ENCODE data around the gene RGP1.

RGP1 gene

DNA sequence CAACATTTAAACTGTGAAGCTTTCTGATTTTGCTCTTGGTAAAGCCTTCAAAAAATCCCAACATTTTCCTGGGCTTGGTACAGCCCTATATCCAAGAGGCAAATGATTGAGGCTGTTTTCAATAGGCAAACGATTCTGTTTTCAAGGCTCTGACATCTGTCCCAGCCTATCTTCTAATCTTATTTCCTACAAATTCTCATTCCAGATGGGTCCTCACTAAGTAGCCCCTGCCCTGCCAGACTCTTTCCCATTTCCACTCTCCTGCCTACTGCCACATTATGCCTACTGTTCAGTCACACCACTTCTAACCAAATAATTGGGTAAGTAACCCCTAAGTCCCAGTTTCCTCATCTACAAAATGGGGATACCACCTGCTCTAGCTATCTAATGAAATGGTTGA, 3.5 kb upstream of the RGP1 start:
- no peak for DNase-seq

DNA sequence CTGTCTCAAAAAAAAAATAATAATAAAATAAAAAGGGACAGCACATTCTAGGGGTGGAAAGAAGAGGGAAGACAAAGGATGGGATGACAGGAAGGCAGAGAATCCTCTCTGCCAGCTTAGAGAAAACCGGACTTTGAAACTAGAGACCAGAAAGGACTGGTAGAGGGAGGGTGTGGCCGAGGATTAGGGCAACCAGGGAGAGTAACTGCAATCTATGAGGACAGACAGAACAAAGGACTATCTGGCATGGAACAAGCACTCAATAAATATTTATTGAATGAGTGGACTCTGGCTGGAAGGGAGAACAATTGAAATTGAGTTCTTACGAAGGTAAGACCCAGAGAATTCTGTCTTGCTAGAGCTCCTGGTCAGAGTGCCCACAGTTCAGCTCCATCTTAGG, 2.5 kb upstream of the RGP1 start:
- DNase-seq: no peak

DNA sequence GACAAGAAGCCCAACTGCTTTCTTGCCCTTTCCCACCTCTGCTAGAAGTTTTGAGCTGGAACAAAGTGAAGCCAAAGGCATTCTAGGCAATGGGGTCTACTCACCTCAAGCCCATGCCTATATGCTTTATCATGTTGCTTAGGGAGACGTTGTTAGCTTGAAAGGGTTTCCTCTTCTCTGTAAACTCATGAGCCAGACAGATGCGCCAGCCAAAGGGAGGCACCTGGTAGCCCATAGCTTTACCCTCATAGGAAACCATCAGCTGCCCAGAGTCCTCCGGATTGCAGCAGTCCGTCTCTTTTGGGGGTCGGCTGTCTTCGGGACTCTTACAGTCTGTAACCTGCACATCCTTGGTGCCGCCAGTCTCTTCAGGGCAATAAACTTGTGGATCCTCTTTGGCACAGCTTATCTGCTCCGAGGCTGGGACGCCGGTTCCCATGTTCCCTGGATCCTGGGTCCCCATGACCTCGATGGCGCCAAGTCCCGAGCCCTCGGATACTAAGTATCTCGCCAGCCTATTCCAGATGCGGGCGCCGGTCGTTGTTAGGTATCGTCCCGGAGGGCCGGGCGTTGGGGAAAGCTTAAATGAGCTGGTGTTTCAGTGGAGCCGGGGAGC, 737 bp upstream of the RGP1 start:
- no peak for DNase-seq

DNA sequence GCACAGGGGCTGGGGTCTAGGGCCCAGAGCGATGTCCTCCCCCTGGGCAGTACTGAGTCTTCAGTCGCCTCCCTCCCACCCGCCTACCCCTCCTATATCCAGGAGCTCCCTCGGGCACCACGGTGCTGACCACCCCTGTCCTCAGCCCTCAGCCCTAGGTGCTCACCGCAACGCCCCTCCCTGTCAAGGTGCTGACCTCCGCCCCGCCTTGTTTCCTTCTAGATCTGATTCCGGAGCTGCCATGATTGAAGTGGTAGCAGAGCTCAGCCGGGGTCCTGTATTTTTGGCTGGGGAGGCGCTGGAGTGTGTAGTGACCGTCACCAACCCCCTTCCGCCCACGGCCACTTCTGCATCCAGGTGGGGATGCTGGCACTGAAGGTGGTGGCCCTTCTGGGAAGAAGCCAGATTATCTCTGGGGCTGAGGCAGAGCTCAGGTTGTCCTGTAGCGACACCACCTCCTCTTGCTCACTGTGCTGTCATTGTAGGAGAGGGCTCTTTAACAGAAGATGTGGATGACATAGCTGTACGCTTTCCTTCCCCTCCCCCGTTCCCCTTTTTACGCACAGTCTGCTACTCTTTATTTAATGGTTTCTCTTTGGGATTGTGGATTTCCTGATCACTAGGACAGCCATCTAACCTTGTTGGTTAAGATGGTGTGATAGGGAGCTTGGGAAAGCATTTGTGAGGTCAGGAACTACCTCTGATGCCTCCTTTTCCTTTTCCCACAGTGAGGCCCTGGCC, 598 bp downstream of the RGP1 start:
- DNase-seq: peak; percentile 23

DNA sequence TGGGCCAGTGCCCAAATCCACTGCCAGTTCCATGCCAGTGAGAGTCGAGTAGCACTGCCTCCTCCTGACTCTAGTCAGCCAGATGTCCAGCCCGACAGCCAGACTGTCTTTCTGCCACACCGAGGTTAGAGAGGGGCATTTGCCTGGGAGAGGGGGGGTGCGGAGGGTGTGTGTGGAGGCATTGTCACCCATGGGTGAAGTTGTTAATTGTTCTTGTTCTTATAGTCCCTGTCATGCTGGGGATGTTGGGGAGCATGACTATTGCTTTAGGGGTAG, 1.1 kb downstream of the RGP1 start:
- DNase-seq: no peak

DNA sequence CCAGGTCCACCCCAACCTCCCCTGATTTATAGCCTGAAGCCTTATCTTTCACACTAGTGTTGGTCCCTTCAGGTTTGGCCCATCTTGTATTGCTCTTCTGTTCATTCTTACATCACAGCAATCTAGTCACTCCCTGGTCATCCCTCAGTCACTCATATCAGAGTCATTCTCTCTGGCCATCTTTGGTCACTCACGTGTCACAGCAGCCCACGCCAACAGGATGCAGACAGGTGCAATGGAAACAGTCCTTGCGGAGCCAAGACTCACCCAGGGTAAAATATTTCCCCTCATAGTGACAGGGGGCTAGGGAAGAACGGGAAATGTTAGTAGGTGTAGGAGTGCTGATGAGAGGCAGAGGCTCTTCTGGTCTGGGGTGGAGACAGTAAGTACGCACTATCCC, 4.4 kb downstream of the RGP1 start:
- DNase-seq: no peak

DNA sequence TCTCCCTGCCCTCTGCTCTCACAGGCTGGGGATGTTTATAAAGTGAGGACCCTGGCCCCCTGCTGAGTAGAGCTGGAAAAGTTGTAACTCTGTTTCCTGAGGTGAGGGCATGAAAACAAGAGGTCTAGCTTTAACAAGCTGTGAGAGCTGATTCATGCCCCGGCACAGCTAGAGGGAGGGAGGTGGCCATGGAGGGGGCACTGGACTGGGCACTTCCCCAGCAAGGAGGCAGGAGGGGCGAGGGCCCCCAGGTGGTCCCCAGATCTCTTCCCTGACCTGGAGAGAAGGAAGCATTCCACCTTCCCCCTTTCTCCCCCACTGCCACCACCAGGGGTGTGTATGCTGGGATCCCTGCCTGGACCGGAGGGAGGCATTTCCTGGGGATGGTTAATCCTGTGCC, 5.2 kb downstream of the RGP1 start, which contains the start of gene MSMP:
Gene MSMP (minus strand): TSS at position 13 of the 400 bp plus-strand sequence. CDS start 147 bp downstream, outside the sequence.
- DNase-seq: no peak

DNA sequence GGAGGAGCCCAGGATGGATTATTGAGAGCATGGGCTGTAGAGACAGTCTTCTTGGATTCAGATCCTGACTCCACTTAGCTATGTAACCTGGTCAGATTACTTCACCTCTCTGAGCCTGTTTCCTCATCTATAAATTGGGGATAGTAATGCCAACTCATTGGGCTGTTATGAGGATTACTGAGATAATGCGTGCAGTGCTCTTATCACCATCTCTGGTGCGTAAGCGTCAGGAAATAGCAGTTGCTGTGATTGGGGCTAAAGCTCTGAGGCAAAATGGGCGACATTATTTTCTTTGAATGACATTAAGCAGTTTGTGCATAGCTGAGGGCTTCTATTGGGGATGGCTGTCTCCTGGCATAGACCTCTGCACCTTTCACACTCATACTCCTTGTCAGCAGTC, 6.0 kb downstream of the RGP1 start:
- DNase-seq: no peak

DNA sequence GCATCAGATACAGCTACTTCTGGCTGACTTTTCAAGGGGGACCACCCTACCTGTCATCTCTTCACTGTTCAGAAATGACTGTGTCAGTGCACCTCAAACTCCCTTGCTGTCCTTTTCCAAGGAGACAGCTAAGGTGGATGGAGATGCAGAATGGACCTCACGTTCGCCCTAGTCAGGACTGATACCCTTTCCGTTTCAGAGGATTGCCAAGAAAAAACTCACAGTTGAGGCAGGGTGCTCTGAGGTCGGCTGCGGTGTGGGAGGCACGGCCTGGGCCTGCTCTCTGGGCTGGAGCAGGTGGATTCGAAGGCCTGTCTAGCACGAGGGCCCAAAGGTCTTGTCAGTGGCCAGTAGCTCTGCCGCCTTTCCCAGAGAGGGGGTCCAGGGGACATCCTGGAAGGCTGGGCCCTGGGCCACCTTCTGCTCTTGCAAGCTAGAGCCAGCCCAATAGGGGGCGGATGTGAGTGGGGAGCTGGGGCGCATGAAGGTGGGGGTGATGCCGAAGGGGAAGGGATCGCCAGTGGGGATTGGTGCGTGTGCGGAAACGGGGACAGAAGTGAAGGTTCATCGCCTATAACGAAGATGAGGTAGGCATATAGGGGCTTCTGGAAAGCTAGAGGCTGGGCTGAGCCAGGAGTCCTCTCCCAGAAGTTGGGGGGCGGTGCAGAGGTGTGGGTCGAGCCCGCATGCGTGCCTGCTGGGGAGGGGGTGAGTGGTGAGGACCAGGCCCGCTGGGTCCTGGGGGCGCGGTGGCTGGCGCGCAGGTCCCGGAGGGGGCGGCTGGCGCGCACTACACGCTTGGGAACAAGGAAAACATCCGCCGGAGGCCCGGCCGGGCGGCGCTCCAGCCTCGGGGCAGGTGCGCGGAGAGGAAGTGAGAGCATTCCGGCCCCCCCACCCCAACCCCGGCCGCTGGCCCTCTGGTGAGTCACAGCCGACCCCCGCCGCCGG, 7.5 kb downstream of the RGP1 start:
- DNase-seq: peak; percentile 63

DNA sequence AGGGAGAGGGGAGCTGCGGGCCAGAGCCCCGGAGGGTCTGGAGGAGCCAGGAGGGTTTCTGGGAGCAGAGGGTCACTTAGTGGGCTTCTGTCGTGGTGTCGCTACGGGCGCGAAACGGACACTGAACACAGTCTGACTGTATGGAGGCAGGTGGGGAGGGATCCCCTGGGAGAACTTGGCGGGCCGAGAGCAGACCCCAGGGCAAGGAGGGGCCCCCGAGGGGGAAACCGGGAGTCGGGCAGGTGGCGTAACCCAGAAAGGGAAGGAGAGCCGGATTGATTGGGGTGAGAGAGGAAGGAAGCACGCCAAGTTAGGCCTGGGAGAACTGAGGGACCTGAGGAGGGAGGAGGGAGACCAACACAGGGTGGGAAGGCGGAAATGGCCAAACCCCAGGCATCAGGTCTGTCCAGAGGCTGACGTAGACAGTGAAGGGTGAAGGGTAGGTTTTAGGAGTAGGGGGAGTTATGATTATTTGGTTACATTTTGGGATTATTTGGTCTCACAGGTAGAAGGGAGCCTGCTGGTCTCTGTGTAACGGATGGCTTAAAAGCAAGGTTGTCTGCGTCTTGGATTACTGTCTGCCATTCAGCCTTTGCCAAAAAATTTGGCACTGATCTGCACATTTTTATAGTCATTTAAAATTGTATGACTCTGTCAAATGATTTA, 8.3 kb downstream of the RGP1 start:
- no peak for DNase-seq

DNA sequence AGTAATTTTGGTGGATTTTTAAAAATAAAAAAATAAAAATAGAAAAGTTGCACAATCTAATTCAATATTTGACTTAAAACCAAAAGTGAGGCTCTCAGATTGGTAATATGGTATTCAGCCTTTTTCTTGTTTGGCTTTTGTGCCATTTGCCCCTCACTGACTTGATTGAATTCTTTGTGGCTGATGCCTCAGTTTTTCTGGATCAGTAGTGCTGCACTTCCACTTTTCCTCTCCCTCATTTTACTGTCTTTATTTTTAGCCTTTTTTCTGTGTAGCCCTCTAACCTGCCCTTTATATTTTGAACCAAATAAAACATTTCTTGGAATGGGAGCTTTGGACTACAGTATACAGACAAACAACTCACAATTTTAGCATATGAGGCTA, 8.8 kb downstream of the RGP1 start:
- no peak for DNase-seq

DNA sequence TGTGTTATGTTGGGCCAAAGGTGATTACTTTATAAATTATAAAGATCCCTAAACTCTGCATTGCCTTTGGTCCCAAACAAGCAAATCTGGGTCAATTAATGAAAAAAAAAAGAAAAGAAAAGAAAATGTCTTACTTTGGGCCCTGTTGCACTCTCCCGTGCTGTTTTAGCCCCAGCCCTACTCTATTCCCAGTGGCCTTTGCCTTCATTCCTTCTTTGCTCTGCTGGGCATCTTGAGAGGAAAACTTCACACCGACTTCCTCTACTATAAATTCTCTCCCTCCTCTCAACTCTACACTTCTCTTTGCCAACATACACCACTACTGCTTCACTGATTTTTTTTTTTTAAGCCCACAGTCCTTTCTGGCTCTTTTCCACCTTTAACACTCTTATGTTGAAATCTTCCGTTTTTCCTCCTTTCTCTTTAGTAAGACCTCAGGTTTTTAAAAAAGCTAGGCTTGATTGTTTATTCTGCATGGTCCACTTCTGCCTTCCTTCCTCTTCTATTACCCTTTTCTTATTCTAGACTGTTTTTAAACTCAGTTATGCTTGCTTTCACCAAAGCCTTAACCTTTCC, 9.5 kb downstream of the RGP1 start:
- DNase-seq: no peak

DNA sequence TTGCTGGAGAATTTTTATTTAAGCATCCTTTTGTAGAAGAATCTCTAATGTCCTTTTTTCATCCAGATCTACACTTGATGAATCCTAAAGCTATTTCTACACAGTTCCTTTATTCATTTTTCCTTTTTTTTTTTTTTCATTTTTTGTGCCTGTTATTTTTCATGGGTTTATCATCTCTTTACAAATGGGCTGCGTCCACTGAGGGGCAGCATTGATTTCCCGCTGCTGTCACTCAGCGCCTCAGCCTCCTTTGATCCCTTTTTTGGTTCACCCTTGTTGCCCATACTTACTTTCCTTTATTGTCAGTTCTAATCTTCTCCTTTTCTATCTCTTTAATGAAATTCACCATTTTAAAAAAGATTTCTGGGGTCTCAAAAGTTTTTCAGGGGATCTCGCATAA, 10.7 kb downstream of the RGP1 start:
- no peak for DNase-seq

DNA sequence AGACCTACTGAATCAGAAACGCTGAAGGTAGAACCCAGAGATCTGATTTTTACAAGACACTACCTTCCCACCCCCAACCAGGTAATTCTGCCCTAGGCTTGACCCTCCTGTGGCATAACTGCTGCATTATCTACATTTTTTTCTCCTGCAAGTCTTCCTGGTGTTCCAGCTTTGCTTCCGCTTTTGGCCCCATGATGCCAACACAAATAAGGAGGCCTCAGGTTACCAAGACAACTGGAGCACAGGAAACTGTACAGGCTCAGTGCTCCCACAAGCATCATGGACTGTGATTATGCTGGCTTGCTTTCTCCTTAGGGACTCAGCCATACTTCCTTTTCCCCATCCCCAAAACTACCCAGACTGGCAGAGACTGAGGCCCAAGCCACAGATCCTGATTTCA, 11.6 kb downstream of the RGP1 start:
- DNase-seq: no peak

DNA sequence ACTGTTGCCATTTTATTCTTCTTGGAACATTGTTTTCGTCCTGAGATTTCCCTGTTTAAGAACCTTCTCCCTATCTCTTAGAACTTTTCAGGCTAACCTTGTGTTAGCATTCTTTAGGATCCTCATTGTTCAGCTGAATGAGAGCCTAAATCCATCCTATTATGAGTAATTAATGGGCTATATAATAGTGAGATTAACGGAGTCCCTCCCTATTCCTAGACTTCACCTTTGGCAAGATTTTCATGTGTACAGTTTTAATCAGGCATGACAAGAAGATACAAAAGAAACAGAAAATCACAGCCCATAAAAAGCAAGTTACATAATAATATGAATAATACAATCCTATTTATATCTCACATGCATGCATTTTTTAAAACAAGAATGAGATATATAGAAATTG, 14.1 kb downstream of the RGP1 start:
- no peak for DNase-seq

DNA sequence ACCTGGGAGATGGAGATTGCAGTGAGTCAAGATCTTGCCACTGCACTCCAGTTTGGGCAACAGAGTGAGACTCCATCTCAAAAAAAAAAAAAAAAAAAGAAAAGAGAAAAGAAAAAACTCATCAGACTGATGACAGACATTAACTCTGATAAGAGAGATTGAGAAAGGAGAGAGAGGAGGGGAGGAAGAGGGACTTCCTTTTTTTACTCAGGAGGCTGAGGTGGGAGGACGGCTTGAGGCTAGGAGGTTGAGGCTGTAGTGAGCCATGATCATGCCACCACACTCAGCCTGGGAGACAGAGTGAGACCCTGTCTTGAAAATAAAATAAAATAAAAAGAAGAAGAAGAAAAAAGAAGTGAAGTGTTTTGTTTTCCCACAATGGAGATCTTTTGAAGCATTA, 14.7 kb downstream of the RGP1 start:
- no peak for DNase-seq

DNA sequence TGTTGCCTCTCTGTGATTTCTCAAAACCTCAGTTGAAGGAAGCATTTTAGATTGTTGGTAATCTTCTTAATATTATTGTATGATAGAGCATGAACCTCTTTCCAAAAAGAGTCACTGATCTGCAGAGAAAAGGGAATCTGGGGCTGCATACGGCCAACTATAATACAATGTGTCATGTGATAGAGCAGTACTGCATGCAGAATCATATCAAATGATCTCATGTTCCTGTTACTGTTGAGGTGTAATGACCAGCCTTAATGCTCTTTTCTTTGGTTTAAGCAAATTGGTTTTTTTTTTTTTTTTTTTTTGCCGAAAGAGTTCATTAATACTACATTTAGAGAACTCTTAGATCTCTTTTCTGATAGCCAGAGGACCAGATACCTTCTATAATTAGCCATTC, 17.9 kb downstream of the RGP1 start:
- no peak for DNase-seq

DNA sequence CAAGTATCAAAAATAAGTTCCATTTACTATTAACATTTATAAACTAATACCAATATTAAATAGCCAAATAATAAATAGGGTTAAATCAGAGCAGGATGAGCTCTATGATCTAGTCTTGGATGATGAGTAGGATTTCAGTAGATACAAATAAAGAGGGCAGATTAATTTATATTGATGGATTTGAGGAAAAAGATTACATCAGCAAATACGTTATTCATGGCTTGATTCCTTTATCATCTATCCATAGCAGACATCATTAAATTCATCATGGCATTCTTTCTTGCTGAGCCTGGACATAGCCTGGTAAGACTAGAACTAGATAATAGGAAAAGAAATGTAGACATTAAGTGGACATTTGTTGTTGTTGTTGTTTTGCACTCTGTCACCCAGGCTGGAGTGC, 18.4 kb downstream of the RGP1 start:
- no peak for DNase-seq

DNA sequence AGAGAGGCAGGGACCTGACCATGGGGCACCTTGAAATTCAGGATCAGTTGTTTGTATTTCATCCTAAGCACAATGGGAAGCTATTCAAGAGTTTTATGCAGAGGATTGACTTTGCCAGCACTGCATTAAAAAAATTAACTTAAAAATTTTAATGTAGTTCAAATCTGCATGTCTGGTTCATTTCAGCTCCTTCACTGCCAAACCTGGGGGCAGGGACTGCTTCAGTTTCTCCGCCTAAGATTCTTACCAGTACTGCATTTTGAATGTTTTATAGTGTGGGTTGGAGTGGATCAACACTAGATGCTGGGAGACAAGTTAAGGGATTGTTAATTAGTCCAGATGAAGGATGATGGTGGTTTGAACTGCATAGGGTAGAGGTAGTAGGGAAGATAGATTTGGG, 20.7 kb downstream of the RGP1 start:
- no peak for DNase-seq

DNA sequence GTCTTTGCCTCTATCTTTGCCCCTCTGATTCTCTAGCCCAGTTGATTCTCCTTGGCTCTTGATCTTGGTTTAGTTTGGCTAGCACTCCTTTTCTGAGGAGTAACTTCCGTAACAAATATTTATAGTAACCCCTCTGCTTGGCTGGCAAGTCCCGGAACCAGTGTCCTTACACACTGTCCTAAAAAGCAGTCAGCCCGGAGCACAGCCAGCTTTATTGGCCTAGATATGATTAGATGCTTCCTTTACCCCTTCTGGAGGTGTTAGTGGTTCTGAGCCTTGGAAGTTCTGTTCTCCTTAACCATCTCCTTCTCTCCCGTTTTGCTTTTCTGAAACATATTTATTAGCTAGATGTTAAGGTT, 22.0 kb downstream of the RGP1 start:
- DNase-seq: no peak

DNA sequence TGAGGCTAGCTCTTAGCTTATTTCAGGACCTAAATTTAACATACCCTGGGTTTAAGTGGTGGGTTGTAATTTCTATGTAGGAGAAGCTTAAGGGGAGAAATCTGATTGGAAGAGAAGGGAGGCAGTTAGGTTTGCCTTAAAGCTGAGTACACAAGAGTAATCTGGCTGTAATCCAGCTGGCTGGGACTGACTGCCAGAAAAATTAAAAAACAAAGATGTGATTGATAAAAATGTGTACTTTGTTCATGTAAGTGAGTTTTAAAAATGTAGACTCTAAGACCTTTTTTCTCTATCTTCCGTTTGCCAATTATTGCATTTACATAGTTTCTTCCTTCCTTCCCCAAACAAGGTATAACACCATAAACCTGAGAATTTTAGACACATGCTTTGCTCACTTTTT, 22.4 kb downstream of the RGP1 start:
- no peak for DNase-seq

DNA sequence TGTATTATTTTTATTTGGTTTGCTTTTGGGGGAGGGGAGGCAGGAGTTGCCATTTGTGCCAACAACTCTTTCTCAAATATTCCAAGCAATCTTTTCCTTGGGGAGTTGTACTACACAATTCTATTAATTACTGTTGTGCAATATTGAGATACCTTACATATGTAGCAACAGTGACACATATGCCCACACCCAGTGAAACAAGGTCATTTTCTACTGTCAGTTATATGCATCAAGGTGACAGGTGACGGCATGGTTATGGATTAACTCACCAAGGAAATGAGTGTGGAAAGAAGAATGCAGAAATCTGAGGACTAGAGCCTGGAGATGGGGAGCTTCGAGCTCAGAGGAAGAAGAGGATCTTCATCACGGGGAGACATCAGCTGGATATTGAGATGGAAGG, 22.9 kb downstream of the RGP1 start:
- no peak for DNase-seq
